ENCODE results near the gene KIF5A. TPM values are rescaled to one million over a fixed set of nuclear protein-coding genes. Genes with fewer than 3 reads are reported as not detected.

KIF5A gene
- total RNA-seq, 3 donors from 2014 or later: 0.61 to 9.1 (median 1.2) TPM

GRCh38 chr12:57603324-57603723, 53.5 kb downstream of the KIF5A start:
- Histone ChIP-seq H3K4me3 (no peak overlapping the region), H3K4me1 (ENCODE audit: low read depth) (peaks cover 7% of the 10 kb centered on the region), H3K9me3 (no peaks in the 10 kb centered on the region), H3K36me3 (ENCODE audit: low read depth) (no peaks in the 10 kb centered on the region)
- no peak for TF ChIP-seq CTCF (IDR thresholded peaks at IDR 0.05)
- intact Hi-C loops (cut with DNase I, micrococcal nuclease): no loop called here
- DNase-seq: no peak
- no peak for ATAC-seq

- no peak overlapping the region for H3K4me3 ChIP-seq
- no peaks in the 10 kb centered on the region for H3K9me3 ChIP-seq
- ATAC-seq: peak; percentile 27
- peaks cover 7% of the 10 kb centered on the region for H3K4me1 ChIP-seq (ENCODE audit: low read depth)
- DNase-seq: no peak
- intact Hi-C loops (cut with DNase I, micrococcal nuclease): no loop called here
- no peaks in the 10 kb centered on the region for H3K36me3 ChIP-seq (ENCODE audit: low read depth)
- no peak for TF ChIP-seq CTCF (IDR thresholded peaks at IDR 0.05)
These were observed 54.1 kb downstream of the KIF5A start for GRCh38 chr12:57603815-57604453.

GRCh38 chr12:57604454-57604991, 54.7 kb downstream of the KIF5A start, which contains the start of gene DTX3:
Gene DTX3 (plus strand): TSS chr12:57604824. CDS start chr12:57606518, 1,694 bp downstream.
- no peak for TF ChIP-seq CTCF (IDR thresholded peaks at IDR 0.05)
- peak; percentile 46 for ATAC-seq
- peak within 1 kb of the TSS; percentile 9 for H3K4me3 ChIP-seq
- no peaks in the 10 kb centered on the region for H3K36me3 ChIP-seq (ENCODE audit: low read depth)
- H3K9me3 ChIP-seq: no peaks in the 10 kb centered on the region
- DNase-seq: peak in 1 of 3 donors; percentile 42
- H3K4me1 ChIP-seq (ENCODE audit: low read depth): peaks cover 7% of the 10 kb centered on the region
- intact Hi-C loops (cut with DNase I, micrococcal nuclease): no loop called here

GRCh38 chr12:57604992-57605810, 55.4 kb downstream of the KIF5A start:
- intact Hi-C loops (cut with DNase I, micrococcal nuclease): no loop called here
- TF ChIP-seq CTCF (IDR thresholded peaks at IDR 0.05): no peak
- no peaks in the 10 kb centered on the region for H3K36me3 ChIP-seq (ENCODE audit: low read depth)

GRCh38 chr12:57605811-57606311, 56.0 kb downstream of the KIF5A start:
- peaks cover 7% of the 10 kb centered on the region for H3K4me1 ChIP-seq (ENCODE audit: low read depth)
- no peak overlapping the region for H3K4me3 ChIP-seq
- no peaks in the 10 kb centered on the region for H3K9me3 ChIP-seq
- H3K36me3 ChIP-seq (ENCODE audit: low read depth): no peaks in the 10 kb centered on the region
- ATAC-seq (no peak), DNase-seq (no peak)
- TF ChIP-seq CTCF (IDR thresholded peaks at IDR 0.05): no peak
- intact Hi-C loops (cut with DNase I, micrococcal nuclease): no loop called here

More at GRCh38 chr12:57604992-57605810, 55.4 kb downstream of the KIF5A start:
- DNase-seq (peak in 1 of 3 donors; percentile 51), ATAC-seq (peak; percentile 43)
- Histone ChIP-seq H3K4me1 (ENCODE audit: low read depth) (peaks cover 7% of the 10 kb centered on the region), H3K9me3 (no peaks in the 10 kb centered on the region), H3K4me3 (peak overlapping the region; percentile 9)

All from mucosa of descending colon (tissue), 3 donors.